PFSK-1 (cell line): ENCODE data around the gene LPAR6.

Experiments used
- FOXP2 ChIP-seq: optimal IDR thresholded peaks from 2 replicates; pipeline ENCODE3; 2011; ENCODE audit warnings: borderline replicate concordance, control low read depth, inconsistent platforms; ENCODE audit not compliant: insufficient read depth; ENCODE audit errors: extremely low read length, extremely low read depth
- POLR2AphosphoS5 ChIP-seq: IDR thresholded peaks from 2 replicates; pipeline ENCODE4 v1.6.1; 2012; ENCODE audit warnings: low read depth, mild to moderate bottlenecking, control low read depth, low read length, moderate library complexity
- REST ChIP-seq, 2 experiments: IDR thresholded peaks; 2 replicates each; pipeline versions ENCODE4 v1.6.1 to v1.8.0; 2011 to 2012; ENCODE audit warnings: low read depth in 2 of 2, low read length in 2 of 2, control low read depth in 1 of 2, inconsistent platforms in 1 of 2, mild to moderate bottlenecking in 1 of 2, moderate library complexity in 1 of 2; ENCODE audit not compliant: insufficient read depth in 1 of 2
- SIN3A ChIP-seq: IDR thresholded peaks from 2 replicates; pipeline ENCODE4 v1.6.1; 2012; ENCODE audit warnings: mild to moderate bottlenecking, low read length, moderate library complexity, borderline replicate concordance; ENCODE audit not compliant: insufficient read depth
- TAF1 ChIP-seq: IDR thresholded peaks from 2 replicates; pipeline ENCODE4 v1.6.1; 2012; ENCODE audit warnings: low read length, control low read depth, borderline replicate concordance; ENCODE audit not compliant: insufficient read depth

Gene LPAR6

DNA sequence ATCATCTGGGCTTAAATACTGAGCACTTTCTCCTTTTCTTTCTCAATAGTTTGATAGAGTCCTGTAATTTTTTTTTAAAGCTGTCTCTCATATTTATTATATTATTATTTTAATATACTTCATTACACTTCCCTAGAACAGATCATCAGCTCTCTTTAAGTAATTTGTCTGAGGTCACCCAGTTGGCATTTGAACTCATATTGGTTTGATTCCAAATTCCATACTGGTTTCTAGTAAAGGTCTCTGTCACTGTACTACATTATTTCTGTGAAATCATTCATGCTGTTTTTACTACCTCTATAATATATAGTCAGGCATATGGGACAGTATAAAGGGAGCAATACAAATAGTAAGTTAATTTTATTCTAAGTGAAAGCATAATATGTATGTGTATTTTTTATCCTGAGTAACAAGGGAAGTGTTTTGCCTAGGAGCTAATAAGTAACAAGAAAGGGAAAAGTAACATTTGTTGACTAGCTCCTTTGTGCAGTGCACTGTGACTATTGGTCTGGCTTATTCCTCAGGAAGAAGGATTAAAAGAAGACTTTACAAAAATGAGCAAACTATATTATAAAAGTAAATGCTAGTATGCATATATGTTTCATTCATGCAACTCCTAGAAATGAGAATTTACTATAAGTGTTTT is 14.3 kb downstream of the LPAR6 start:
- TF ChIP-seq FOXP2 (no peak), TAF1 (no peak), REST (IDR thresholded peaks at IDR 0.05; ENCODE audit: insufficient read depth in 1 of 2, low read depth in 2 of 2, low read length in 2 of 2) (no peak), POLR2AphosphoS5 (no peak), SIN3A (no peak)

DNA sequence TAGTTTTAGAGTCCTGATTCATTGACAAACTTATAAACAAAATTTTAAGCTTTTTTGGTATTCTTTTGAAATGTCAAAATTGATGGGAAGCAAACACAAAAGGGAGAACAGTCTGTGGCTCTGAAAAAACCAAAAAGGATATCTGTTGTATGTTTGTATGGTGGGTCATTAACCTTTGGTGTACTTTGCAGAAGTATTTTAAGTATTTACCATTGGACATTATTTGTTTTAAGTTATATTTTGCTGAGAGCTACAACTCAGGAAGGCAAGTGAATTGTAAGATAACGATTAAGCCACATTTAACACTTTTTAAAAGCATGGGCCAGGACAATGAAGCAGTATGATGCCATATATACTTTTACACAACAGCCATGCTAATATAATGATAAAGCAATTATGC is 15.2 kb downstream of the LPAR6 start:
- TF ChIP-seq FOXP2 (no peak), REST (IDR thresholded peaks at IDR 0.05; ENCODE audit: insufficient read depth in 1 of 2, low read depth in 2 of 2, low read length in 2 of 2) (no peak), POLR2AphosphoS5 (no peak), SIN3A (no peak), TAF1 (no peak)

DNA sequence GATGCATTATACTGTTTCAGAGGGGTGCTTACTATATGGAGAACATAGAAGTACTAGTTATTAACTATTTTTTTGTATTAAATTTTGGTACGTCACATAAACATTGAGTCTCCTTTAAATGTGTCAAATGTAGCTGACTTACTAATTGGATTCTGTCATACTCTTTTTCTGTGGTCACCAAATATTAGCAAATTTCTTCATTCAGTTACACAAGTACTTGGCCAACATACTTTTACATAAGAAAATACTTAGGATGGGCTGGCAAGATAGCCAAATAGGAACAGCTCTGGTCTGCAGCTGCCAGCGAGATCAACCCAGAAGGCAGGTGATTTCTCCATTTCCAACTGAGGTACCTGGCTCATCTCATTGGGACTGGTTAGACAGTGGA is 19.2 kb downstream of the LPAR6 start:
- no peak for TF ChIP-seq FOXP2

DNA sequence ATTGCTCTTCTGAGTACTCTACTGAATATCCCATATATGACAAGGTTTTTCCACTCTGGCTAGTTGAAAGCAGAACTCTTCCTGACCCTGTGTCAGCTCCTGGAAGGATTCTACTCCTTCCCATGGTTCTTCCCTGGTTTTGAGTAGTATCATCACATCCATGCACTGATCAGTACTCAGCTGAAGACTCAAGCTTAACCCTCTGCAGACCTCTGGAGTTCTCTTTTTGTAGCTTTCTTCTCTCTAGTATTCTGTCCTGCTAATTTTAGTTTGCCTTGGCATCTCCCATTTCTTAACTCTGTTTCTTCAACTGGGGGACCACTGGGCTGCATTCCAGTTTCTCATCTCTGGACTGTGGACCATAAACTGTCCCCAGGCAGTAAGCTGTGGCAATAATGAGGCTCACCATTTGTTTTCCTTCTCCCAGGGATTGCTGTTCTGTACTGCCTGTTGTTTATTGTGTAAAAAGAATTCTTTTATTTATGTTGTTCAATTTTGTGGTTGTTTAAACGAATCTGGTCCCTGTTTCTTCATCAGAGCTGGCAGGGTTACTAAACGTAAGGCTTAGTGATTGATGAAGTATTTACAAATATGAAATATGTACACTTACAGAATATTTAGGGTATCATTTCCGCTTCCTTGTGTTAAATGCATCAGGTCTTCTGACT is 19.7 kb downstream of the LPAR6 start:
- TF ChIP-seq FOXP2 (no peak), POLR2AphosphoS5 (no peak)

DNA sequence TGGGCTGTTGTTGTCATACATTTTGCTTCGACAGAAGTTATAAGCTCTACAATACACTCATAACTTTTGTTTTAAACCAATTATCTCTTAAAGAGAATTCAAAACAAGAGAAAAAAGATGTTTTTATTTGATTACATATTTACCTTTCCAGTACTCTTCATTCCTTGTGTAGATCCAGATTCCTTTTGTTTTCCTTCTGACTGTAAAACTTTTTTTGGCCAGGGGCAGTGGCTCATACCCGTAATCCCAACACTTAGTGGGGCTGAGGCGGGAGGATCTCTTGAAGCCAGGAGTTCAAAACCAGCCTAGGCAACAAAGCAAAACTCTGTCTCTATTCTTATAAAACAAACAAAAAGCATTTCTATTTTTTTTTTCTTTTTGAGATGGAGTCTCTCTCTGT is 21.7 kb downstream of the LPAR6 start:
- no peak for TF ChIP-seq TAF1
- no peak for TF ChIP-seq SIN3A
- no peak for TF ChIP-seq POLR2AphosphoS5
- no peak for TF ChIP-seq FOXP2
- no peak for TF ChIP-seq REST (IDR thresholded peaks at IDR 0.05; ENCODE audit: insufficient read depth in 1 of 2, low read depth in 2 of 2, low read length in 2 of 2)

DNA sequence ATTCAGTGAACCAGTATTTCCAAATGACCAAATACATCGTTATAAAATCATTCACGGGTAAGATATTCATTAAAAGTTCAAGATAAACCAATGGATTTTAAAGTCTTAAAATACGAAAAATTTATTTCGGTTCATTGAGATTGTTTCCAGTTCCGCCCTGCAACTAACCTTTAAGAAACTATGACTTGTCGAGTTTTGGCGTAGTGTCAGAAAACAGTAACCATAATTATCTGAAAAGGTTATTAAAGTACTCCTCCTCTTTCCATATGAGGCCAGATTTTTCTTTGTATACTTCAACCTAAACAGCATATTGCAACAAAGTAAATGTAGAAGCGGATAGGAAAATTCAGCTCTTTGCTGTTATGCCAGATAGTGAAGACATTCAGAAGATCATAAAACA is 26.1 kb downstream of the LPAR6 start:
- TF ChIP-seq REST (IDR thresholded peaks at IDR 0.05; ENCODE audit: insufficient read depth in 1 of 2, low read depth in 2 of 2, low read length in 2 of 2) (no peak), SIN3A (no peak), POLR2AphosphoS5 (no peak), FOXP2 (no peak), TAF1 (no peak)
